HG02840 (cell line): Measurements from ENCODE around the gene CLCN5.
"Not testable (repeated sequence)": the region's sequence is repeated elsewhere in the genome, so short reads cannot be mapped to it uniquely, and the experiment has no call there.

Experiments used
- ATAC-seq: cut with Tn5 transposase; IDR thresholded peaks from one replicate; pipeline ENCODE4 v1.9.1; 2021; ENCODE audit warnings: mild to moderate bottlenecking, moderate library complexity, moderate number of reproducible peaks; ENCODE audit not compliant: unreplicated experiment, low FRiP score

The CLCN5 gene

DNA sequence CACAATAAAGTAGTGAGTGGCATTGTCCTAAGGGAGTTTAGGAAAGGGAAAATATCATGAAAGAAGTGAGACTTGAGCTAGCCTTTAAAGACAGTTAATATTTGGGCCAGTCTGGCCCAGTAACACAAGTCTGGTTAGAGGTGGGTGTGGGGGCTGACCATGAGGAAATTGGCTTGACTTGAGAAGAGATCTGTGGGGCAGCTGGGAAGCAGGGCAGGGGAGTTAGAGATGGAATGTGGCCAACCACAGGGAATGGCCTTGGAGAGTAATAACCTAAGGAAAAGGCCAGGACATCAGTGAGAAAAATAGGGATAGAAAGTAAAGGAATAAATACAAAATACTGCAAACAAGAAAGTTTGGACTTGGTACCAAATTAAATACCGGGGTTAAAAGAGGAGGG, 71.3 kb downstream of the CLCN5 start:
- no peak for ATAC-seq

DNA sequence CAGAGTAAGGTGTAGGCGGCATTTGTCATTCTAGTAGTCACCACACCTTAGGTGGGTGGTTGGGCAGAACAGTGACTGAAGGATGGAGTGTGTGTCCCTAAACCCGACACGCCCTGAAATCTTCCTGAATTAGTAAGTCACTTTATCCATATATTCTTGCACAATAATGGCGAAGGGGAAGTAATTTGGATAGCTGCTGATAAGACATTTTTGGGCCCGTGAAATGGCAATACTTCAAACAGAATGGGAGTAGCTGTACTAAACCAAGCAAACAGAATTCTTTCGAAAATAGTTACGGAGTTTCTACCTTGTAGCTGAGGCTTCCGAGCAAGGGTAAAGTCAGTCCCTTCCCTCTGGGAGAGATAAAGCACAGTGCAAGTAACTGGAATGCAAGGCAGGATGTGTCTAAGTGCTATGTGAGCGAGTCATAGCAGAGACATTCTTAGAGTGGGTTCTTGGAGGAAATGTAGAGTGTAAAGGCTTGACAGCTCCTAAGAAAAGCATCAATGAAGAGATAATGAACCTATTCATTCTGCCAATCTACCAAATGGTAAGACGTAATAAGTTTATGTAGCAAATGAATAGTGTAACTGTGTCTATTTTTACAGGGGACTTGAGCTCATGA, 72.8 kb downstream of the CLCN5 start:
- ATAC-seq = no peak

- no peak for ATAC-seq
Measured at GRCh38 chrX:49995795-49996455, 73.5 kb downstream of the CLCN5 start.

GRCh38 chrX:49996474-49996873, 74.1 kb downstream of the CLCN5 start:
- no peak for ATAC-seq

DNA sequence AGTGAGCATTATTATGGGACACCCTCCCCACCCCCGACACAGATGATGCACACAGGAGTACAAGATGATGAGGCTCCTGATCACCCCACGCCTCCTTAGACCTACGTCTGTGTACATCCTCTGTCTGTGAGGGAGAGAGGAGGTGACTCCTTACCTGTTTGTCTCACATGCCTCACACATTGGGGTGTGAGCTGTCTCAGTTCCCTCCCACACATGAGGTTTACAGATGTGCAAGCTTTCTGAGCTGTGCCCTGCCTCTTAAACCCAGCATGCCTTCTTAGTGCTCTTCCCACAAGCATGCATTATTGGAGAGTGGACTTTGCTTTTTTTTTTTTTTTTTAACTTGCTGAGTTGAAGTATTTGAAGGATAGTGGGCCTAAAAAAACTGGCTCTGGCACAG, 76.7 kb downstream of the CLCN5 start:
- no peak for ATAC-seq

- ATAC-seq = no peak
Measured at GRCh38 chrX:50000937-50001542, 78.6 kb downstream of the CLCN5 start.

- ATAC-seq = no peak
Measured at GRCh38 chrX:50002067-50002714, 79.8 kb downstream of the CLCN5 start.

DNA sequence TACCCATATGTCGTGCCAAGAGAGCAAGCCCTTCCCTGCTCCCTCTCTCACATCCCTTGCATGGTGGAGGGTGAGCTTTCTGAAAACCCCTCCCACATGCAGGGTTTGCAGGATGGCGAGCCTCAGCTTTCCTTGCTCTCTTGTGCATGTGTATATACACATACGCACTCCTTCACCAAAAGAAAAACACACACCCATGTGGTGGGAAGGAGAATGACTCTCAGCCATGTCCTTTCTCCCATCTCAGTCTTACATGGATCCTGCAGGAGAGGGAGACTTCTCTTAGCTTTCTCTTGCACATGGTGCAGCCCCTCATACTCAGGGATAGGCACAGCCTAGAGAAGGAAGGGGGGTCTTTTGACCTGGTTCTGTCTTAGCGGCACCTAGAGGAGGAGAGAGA, 81.1 kb downstream of the CLCN5 start:
- no peak for ATAC-seq

DNA sequence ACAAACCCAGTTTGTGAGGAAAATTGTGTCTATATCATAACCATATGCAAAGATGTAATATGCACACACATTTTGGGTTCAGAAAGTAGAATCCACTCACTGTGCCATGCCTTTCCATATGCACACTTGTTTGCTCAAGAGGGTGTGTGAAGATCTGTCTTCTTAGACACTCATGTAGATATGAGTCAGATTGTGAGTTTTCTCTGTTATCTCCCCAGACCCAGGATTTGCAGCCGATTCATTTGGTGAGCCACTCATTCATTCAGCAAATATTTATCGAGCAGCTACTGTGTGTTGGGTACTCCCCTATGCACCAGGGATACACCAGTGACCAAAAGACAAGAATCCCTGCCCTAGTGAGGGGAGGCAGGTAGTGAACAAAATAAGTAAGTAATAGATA, 81.5 kb downstream of the CLCN5 start:
- ATAC-seq = no peak

GRCh38 chrX:50025591-50025990, 103.2 kb downstream of the CLCN5 start:
- not testable (repeated sequence) for ATAC-seq

GRCh38 chrX:50035126-50035525, 112.7 kb downstream of the CLCN5 start:
- ATAC-seq = no peak

DNA sequence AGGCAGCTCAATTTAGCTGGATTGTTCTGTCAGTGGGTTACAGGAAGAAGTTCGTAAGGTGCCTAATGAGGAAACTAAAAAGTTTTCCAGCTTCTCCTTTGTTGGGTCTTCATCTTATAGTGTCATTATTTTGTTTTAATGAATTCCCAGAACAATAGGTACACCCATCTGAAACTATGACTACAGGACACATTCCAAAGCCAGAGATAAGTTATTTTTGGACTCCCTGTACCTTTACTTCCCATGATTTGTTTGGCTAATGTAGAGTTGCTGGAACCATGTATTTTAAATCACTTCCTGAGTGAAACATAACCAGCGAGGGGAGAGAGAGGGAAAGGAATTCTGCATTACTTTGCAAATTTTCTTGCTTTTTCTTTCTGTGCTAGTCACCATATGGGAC, 114.0 kb downstream of the CLCN5 start:
- no peak for ATAC-seq

DNA sequence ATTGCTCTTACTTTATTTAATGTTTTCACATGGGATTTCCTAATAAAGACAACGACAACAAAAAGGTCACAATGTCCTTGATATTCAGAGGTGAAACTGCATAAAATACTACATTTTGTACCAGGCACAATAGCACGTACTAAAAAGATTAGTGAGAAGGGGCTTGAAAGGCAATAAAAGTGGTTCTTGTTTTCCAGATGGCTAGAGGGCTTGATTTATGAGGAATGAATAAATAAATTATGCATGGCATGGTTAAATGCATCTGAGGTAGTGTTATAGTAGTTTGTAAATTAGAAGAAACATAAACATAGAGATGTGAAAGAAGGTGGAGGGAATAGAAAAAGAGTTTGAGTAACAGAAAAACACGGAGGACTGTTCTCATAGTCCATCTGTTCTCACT, 123.4 kb downstream of the CLCN5 start:
- no peak for ATAC-seq

DNA sequence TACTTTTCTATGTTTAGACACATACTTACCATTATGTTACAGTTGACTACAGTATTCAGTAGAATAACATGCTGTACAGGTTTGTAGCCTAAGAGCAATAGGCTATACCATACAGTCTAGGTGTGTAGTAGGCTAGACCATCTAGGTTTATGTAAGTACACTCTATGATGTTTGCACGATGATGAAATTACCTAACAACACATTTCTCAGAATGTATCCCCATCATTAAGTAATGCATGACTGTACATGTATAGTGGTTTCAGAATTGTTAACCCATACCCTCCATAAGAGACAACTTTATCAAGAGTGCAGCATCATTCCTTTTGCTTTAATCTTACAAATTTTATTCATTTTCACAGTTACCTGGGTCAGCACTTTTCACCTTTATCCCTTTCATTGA, 126.8 kb downstream of the CLCN5 start:
- ATAC-seq = no peak

GRCh38 chrX:50054147-50054546, 131.8 kb downstream of the CLCN5 start:
- ATAC-seq = no peak

DNA sequence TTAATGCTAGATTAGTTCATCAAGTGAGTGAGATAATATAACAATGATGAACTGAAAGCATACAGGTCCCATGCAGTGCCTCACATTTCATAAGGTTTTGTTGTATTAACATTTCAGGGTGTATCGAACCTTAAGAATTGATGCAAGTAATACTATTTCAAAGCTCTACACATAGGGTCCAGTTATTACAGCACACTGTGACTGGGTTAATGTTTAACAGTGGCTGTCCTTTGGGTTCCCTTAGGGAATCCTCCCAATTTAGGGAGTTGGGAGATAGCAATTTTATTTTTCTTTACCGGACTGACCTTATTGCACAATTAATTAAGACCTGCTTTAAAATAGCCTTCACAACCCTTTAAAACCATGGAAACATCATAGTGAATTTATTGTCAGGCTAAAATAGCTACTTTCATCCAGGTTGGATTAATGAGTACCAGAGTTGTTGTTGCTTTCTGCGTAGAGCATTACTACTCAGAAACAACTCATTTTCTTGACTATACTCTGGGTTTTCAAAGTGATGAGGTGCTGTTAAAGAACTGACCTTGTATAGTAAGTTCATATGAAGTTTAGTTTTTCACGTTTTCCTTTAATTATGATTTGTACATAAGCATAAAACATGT, 144.0 kb downstream of the CLCN5 start:
- ATAC-seq = no peak

DNA sequence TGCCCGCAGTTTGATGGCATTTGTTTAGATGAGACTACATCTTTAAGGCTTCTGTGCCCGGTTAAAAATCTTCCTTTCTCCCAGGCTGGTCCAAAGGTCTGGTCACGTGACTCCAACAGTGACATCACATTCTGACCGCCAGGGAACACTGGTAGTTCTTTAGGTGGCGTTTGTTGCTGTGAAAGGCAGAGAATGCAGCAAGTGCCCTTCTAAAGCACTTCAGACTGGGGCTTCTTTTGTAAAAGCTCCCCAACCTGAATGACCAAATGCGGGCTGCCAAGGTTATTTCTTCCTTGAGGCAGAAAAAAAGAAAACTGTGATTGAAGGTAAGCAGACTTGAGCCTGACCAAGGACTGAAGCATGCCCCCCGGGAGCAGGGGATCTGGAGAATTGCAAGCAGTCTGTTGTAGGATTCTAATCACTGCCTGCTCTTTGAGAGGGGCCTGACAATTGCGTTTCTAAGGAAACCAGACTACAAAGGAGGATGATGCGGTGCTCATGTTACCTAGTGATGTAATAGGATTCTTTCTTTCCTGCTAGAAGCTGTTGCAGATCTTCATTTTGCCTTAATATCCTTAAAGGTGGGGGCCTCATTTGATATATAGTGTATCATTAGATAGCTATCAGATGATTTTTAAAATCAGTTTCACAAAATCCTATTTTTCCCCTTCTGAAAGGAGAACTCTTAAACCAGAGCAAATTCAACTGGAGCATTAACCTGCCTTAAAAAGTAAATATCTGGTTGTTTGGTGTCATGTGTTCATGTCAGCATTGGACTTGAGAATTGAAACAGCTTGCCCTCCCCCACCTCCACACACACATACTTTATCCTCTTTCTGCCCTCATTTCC, 145.3 kb downstream of the CLCN5 start:
- ATAC-seq = no peak

- ATAC-seq = no peak
Measured at GRCh38 chrX:50068285-50068563, 145.8 kb downstream of the CLCN5 start.

DNA sequence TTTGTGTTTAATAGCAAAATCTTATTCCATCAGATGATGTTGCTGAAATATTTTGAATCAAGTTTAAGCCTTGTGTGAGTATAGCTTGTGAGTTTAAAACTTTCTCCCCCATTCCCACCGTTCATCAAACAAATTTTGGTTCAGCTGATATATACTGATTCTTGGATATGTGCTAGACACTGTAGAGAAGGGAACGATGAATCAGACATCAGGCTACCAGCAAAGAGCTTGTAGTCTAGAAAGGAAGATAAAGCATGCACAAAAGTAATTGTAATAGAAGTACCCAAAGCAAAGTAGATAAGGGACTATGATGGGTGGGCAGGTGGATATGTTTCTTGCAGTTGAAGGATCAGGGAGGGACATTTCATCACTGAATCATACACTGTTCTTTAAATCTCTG, 146.5 kb downstream of the CLCN5 start:
- no peak for ATAC-seq

- no peak for ATAC-seq
Measured at GRCh38 chrX:50071494-50071893, 149.1 kb downstream of the CLCN5 start.

- no peak for ATAC-seq
Measured at GRCh38 chrX:50072110-50072509, 149.7 kb downstream of the CLCN5 start.
